BLaER1 (cell line): ENCODE measurements around the gene NEU4.

Experiments used
- H3K27ac ChIP-seq: shearing (Covaris generic); formaldehyde crosslinking; 2 replicates; pipeline ENCODE4 v1.8.1; 2022
- H3K27me3 ChIP-seq: shearing (Covaris generic); formaldehyde crosslinking; 2 replicates; pipeline ENCODE4 v1.8.1; 2022
- H3K36me3 ChIP-seq: shearing (Covaris generic); formaldehyde crosslinking; 2 replicates; pipeline ENCODE4 v1.8.1; 2022
- H3K4me1 ChIP-seq: shearing (Covaris generic); formaldehyde crosslinking; 2 replicates; pipeline ENCODE4 v1.8.1; 2022
- H3K4me2 ChIP-seq: shearing (Covaris generic); formaldehyde crosslinking; 2 replicates; pipeline ENCODE4 v1.8.1; 2022
- H3K4me3 ChIP-seq: shearing (Covaris generic); formaldehyde crosslinking; 2 replicates; pipeline ENCODE4 v1.8.1; 2022
- H3K9ac ChIP-seq: shearing (Covaris generic); formaldehyde crosslinking; 2 replicates; pipeline ENCODE4 v1.8.1; 2022
- H3K9me3 ChIP-seq: shearing (Covaris generic); formaldehyde crosslinking; 2 replicates; pipeline ENCODE4 v1.8.1; 2022
- H4K20me1 ChIP-seq: shearing (Covaris generic); formaldehyde crosslinking; 2 replicates; pipeline ENCODE4 v1.8.1; 2022
- Cebpa-rat ChIP-seq: shearing (Covaris generic); IDR thresholded peaks from 2 replicates; pipeline ENCODE4 v1.8.1; 2022

Gene NEU4

GRCh38 chr2:241844831-241845578, 36.0 kb downstream of the NEU4 start:
- Histone ChIP-seq H3K4me2 (peak overlapping the region; percentile 92), H3K9me3 (no peaks in the 10 kb centered on the region), H3K9ac (no peak overlapping the region), H3K27me3 (no peaks in the 10 kb centered on the region), H3K27ac (peak overlapping the region; percentile 64), H3K36me3 (peaks cover 2% of the 10 kb centered on the region; the same call in 1 of the 2 replicates), H4K20me1 (no peaks in the 10 kb centered on the region), H3K4me3 (peak overlapping the region; percentile 65), H3K4me1 (peaks cover 60% of the 10 kb centered on the region)
- TF ChIP-seq Cebpa-rat = no peak

- peaks cover 47% of the 10 kb centered on the region for H3K4me1 ChIP-seq
- peaks cover 16% of the 10 kb centered on the region; the same call in 1 of the 2 replicates for H3K36me3 ChIP-seq
- H3K9me3 ChIP-seq = no peaks in the 10 kb centered on the region
- H3K4me2 ChIP-seq = peak overlapping the region; percentile 92; the same call in 1 of the 2 replicates
- H4K20me1 ChIP-seq = no peaks in the 10 kb centered on the region
- H3K9ac ChIP-seq = no peak overlapping the region
- no peak overlapping the region for H3K4me3 ChIP-seq
- TF ChIP-seq Cebpa-rat = no peak
- no peaks in the 10 kb centered on the region for H3K27me3 ChIP-seq
- no peak overlapping the region for H3K27ac ChIP-seq
These were observed 37.4 kb downstream of the NEU4 start for GRCh38 chr2:241846406-241846805.

GRCh38 chr2:241848761-241849615, 40.0 kb downstream of the NEU4 start:
- Histone ChIP-seq H3K9ac (no peak overlapping the region), H3K9me3 (no peaks in the 10 kb centered on the region), H3K36me3 (peaks cover 17% of the 10 kb centered on the region; the same call in 1 of the 2 replicates), H3K27ac (no peak overlapping the region), H3K4me1 (peaks cover 36% of the 10 kb centered on the region), H3K4me3 (no peak overlapping the region), H3K4me2 (no peak overlapping the region), H3K27me3 (no peaks in the 10 kb centered on the region), H4K20me1 (no peaks in the 10 kb centered on the region)
- no peak for TF ChIP-seq Cebpa-rat

GRCh38 chr2:241849616-241850543, 40.9 kb downstream of the NEU4 start:
- Histone ChIP-seq H3K4me3 (no peak overlapping the region), H3K36me3 (peaks cover 17% of the 10 kb centered on the region; the same call in 1 of the 2 replicates)
- no peak for TF ChIP-seq Cebpa-rat

GRCh38 chr2:241850544-241851324, 41.7 kb downstream of the NEU4 start:
- peaks cover 17% of the 10 kb centered on the region; the same call in 1 of the 2 replicates for H3K36me3 ChIP-seq
- H3K4me2 ChIP-seq = no peak overlapping the region
- H3K4me1 ChIP-seq = peaks cover 37% of the 10 kb centered on the region
- no peak for TF ChIP-seq Cebpa-rat
- no peaks in the 10 kb centered on the region for H4K20me1 ChIP-seq
- H3K9me3 ChIP-seq = no peaks in the 10 kb centered on the region
- no peak overlapping the region for H3K4me3 ChIP-seq
- H3K9ac ChIP-seq = no peak overlapping the region
- peak overlapping the region; percentile 35; the same call in 1 of the 2 replicates for H3K27ac ChIP-seq
- H3K27me3 ChIP-seq = no peaks in the 10 kb centered on the region

More at GRCh38 chr2:241849616-241850543, 40.9 kb downstream of the NEU4 start:
- Histone ChIP-seq H3K4me2 (no peak overlapping the region), H3K4me1 (peaks cover 36% of the 10 kb centered on the region), H3K9me3 (no peaks in the 10 kb centered on the region), H3K27ac (peak overlapping the region; percentile 35; the same call in 1 of the 2 replicates), H4K20me1 (no peaks in the 10 kb centered on the region), H3K9ac (no peak overlapping the region), H3K27me3 (no peaks in the 10 kb centered on the region)

GRCh38 chr2:241851325-241852115, 42.5 kb downstream of the NEU4 start:
- Histone ChIP-seq H3K36me3 (peaks cover 17% of the 10 kb centered on the region; the same call in 1 of the 2 replicates), H3K4me1 (peaks cover 39% of the 10 kb centered on the region), H3K9me3 (no peaks in the 10 kb centered on the region), H3K27me3 (no peaks in the 10 kb centered on the region), H3K4me3 (no peak overlapping the region), H3K9ac (no peak overlapping the region), H3K4me2 (no peak overlapping the region), H4K20me1 (no peaks in the 10 kb centered on the region), H3K27ac (peak overlapping the region; percentile 30; the same call in 1 of the 2 replicates)
- no peak for TF ChIP-seq Cebpa-rat

- Histone ChIP-seq H4K20me1 (no peaks in the 10 kb centered on the region), H3K4me3 (no peak overlapping the region), H3K4me1 (peaks cover 46% of the 10 kb centered on the region), H3K36me3 (peaks cover 17% of the 10 kb centered on the region; the same call in 1 of the 2 replicates), H3K27ac (no peak overlapping the region), H3K9ac (no peak overlapping the region), H3K27me3 (no peaks in the 10 kb centered on the region), H3K4me2 (no peak overlapping the region), H3K9me3 (no peaks in the 10 kb centered on the region)
- TF ChIP-seq Cebpa-rat = no peak
These were observed 43.4 kb downstream of the NEU4 start for GRCh38 chr2:241852116-241852980.
